ENCODE measurements around the gene KPTN. TPM values are rescaled to one million over a fixed set of nuclear protein-coding genes. Genes with fewer than 3 reads are reported as not detected.

Gene KPTN
- total RNA-seq, 4 donors from 2014 or later: 3.5 to 9.0 (median 5.9) TPM

- 91 to 95% methylated on average over 4 of the region's 4 CpGs for WGBS, 2 donors
- TF ChIP-seq CTCF (IDR thresholded peaks at IDR 0.05) (no peak), POLR2A (IDR thresholded peaks at IDR 0.05) (no peak)
- DNase-seq (ENCODE audit: low spot score in 2 of 2): no peak
- H3K4me3 ChIP-seq (ENCODE audit: low read depth, poor library complexity, severe bottlenecking): no peak overlapping the region
- intact Hi-C loops (cut with DNase I; ENCODE audit: low total_unique reads): no loop called here
Observed at GRCh38 chr19:47481460-47482052, 2.5 kb downstream of the KPTN start.

GRCh38 chr19:47480658-47481057, 3.4 kb downstream of the KPTN start:
- TF ChIP-seq CTCF (IDR thresholded peaks at IDR 0.05) (no peak), POLR2A (IDR thresholded peaks at IDR 0.05) (no peak)
- H3K4me3 ChIP-seq (ENCODE audit: low read depth, poor library complexity, severe bottlenecking): no peak overlapping the region
- 86 to 88% methylated on average over 16 of the region's 16 CpGs for WGBS, 2 donors
- no peak for DNase-seq (ENCODE audit: low spot score in 2 of 2)
- intact Hi-C loops (cut with DNase I; ENCODE audit: low total_unique reads): no loop called here

- 24 to 43% methylated on average over 22 to 24 of the region's 39 CpGs for WGBS, 2 donors
- intact Hi-C loops (cut with DNase I; ENCODE audit: low total_unique reads): no loop called here
- TF ChIP-seq CTCF (IDR thresholded peaks at IDR 0.05) (no peak), POLR2A (IDR thresholded peaks at IDR 0.05) (no peak)
- H3K4me3 ChIP-seq (ENCODE audit: low read depth, poor library complexity, severe bottlenecking): no peak overlapping the region
- no peak for DNase-seq (ENCODE audit: low spot score in 2 of 2)
Observed at GRCh38 chr19:47479701-47480503, 4.1 kb downstream of the KPTN start.

- 85 to 88% methylated on average over 16 of the region's 17 CpGs for WGBS, 2 donors
- no peak for DNase-seq (ENCODE audit: low spot score in 2 of 2)
- intact Hi-C loops (cut with DNase I; ENCODE audit: low total_unique reads): no loop called here
- no peak overlapping the region for H3K4me3 ChIP-seq (ENCODE audit: low read depth, poor library complexity, severe bottlenecking)
- TF ChIP-seq POLR2A (IDR thresholded peaks at IDR 0.05): no peak
- TF ChIP-seq CTCF (IDR thresholded peaks at IDR 0.05): no peak
Observed at GRCh38 chr19:47476438-47476972, 7.5 kb downstream of the KPTN start.

GRCh38 chr19:47475465-47475864, 8.6 kb downstream of the KPTN start:
- WGBS, 2 donors: 79 to 84% methylated on average over 9 of the region's 9 CpGs
- TF ChIP-seq POLR2A (IDR thresholded peaks at IDR 0.05) (no peak), CTCF (IDR thresholded peaks at IDR 0.05) (no peak)
- intact Hi-C loops (cut with DNase I; ENCODE audit: low total_unique reads): no loop called here
- H3K4me3 ChIP-seq (ENCODE audit: low read depth, poor library complexity, severe bottlenecking): no peak overlapping the region
- DNase-seq (ENCODE audit: low spot score in 2 of 2): no peak

All from lower leg skin (tissue), 4 donors.